ENCODE results near the gene EPB42.
"Not testable (repeated sequence)": the region's sequence is repeated elsewhere in the genome, so short reads cannot be mapped to it uniquely, and the experiment has no call there.

EPB42 gene

GRCh38 chr15:43241100-43241499 lies 20.3 kb upstream of the EPB42 start:
- DNase-seq (ENCODE audit: low read depth in 2 of 2): no peak

DNA sequence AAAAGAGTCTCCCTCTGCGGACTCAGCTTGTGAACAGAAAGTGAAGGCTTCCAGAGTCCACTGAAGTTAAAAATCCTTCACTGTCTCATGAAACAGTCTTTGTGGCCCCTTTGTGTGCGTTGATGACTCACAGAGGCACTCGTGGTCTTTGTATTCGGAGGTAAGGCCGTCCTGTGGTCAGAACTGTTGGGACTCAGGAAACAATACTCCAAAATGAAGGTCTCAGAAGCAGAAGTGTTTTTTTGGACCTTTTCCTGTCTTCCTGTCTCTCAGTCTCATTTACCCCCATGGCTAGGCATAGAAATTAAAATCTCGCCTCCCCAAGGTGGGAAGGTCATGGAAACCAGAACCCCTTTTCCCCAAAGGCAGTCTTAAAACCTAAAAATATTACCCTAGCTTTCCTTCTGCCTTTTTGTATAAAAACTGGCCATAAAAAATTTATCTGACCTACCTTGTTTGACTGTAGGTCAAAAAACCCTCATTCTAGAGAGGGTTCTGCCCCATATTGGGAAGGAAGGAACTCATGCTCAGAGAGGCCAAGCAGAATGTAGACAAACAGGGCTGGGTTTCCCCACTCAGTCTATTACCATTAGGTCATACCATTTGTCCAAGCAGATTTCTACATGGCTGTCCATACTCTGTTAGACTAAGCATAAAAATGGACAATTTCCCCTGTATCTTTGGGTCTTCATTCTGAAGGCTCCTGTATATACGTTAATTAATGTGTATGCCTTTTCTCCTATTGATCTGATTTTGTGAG lies 19.1 kb upstream of the EPB42 start:
- no peak for DNase-seq (ENCODE audit: low read depth in 2 of 2)

- DNase-seq (ENCODE audit: low read depth in 2 of 2): no peak
Observed at GRCh38 chr15:43238671-43239131, 17.9 kb upstream of the EPB42 start.

GRCh38 chr15:43237842-43238470 lies 17.1 kb upstream of the EPB42 start:
- no peak for DNase-seq (ENCODE audit: low read depth in 2 of 2)

DNA sequence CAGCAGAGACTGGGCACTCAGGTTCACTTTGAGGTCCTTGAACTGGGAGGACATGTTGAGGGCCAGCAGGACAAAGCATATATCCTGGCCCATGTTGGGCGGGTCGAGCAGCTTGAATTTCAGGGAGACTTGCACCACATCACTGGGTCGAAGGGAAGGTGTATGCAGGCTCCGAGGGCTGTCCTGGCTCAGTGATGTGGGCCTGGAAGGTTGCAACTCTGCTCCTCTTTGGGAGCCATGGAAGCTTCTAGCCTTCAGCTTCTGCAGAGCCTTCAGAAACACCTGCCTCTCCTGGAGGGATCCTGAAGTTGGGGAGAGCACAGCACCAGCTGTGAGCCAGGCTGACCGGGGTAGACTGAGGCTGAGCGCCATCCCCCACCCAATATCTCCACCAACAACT lies 14.7 kb upstream of the EPB42 start:
- no peak for DNase-seq (ENCODE audit: low read depth in 2 of 2)

- no peak for DNase-seq (ENCODE audit: low read depth in 2 of 2)
Observed at GRCh38 chr15:43232289-43232874, 11.6 kb upstream of the EPB42 start.

- DNase-seq (ENCODE audit: low read depth in 2 of 2): no peak
Observed at GRCh38 chr15:43230640-43231115, 9.9 kb upstream of the EPB42 start.

DNA sequence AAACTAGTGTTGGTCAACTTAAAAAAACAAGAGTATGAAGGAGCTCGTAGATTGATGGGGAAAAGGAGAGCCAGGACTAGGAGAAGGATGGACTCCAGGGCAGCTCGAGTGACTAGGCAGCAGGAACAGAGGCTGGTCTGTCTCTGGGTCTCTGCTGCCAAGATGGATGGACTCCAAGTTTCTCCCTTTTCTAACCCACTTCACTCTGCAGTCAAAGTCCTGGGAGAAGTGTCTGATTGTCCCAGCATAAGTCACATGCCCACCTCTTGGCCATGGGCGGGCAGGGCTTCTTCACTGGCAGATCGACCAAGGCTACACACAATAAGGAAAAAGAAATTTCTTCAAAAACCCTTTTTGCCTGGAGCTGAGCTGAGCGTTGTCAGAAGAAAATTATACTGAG lies 9.2 kb upstream of the EPB42 start:
- DNase-seq (ENCODE audit: low read depth in 2 of 2): no peak

GRCh38 chr15:43226436-43227305 lies 5.9 kb upstream of the EPB42 start:
- no peak for DNase-seq (ENCODE audit: low read depth in 2 of 2)

DNA sequence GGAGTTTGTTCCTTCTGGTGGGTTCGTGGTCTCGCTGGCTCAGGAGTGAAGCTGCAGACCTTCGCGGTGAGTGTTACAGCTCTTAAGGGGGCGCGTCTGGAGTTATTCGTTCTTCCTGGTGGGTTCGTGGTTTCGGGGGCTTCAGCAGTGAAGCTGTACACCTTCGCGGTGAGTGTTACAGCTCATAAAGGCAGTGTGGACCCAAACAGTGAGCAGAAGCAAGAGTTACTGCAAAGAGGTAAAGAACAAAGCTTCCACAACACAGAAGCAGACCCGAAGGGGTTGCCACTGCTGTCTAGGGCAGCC lies 5.1 kb upstream of the EPB42 start:
- DNase-seq (ENCODE audit: low read depth in 2 of 2): not testable (repeated sequence)

- DNase-seq (ENCODE audit: low read depth in 2 of 2): peak in 1 of 2 donors; percentile 29
Observed at GRCh38 chr15:43225201-43225949, 4.6 kb upstream of the EPB42 start.

DNA sequence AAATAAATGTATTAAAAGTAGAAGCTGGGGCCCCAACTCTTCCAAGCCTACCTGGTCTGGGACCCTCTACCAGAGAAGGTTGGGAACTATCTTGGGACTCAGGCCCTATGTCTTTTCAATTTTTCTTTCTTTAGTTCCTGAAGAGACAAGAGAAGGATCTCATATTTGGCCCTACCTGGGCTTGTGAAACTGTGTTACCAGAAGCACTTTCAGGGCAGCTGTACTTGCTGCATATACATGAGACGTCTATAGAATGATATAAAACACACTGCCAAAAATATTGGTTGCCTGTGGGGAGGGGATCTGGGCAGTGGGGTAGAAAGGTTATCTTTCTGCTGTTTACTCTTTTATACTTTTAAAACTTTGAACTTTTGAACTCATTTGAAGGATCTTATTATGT lies 604 bp upstream of the EPB42 start:
- no peak for DNase-seq (ENCODE audit: low read depth in 2 of 2)

DNA sequence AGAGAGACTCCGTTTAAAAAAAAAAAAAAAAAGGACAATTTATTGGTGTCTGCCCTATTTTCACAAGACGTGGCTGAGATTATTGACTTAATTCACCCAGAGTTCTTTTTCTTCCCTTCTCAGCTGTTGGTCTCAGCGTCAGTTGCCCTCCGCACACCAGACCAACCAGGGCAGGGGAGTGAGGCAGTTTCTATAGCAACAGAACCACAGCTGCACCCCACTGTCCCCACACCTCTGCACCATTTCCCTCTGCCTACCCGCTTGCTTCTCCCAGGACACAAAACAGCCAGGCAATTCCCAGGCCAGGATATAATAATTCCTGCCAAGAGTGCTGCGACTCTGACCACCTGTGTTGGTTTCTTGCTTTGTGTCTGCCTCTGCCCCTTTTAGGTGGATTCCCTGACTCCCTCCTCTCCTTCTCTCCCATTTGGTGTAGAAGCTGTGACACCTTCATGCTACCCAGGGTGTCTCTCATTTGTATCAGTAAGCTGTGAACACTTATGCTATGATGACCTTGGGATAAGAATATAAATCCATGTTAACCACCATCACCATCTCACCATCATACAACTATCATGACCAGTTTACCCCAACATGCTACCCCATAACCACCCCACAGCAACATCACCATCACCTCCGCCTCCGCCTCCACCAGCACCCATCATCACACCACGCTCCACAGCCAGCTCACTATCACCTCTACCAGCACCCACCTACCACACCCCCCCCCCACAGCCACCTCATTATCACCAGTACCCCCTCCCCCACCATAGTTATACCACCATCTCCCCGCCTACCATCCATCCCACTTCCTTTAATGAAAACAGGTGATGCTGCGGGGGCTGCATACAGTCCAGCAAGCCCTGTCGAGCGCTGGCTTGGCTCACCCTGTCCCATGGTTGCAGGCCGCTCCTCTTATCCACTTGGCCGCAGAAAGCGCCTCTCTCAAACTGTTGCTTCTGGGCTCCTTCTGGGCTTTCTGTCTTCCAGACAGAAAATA lies 589 bp downstream of the EPB42 start:
- DNase-seq (ENCODE audit: low read depth in 2 of 2): no peak

- DNase-seq (ENCODE audit: low read depth in 2 of 2): no peak
Observed at GRCh38 chr15:43218908-43219706, 1.7 kb downstream of the EPB42 start.

- DNase-seq (ENCODE audit: low read depth in 2 of 2): no peak
Observed at GRCh38 chr15:43215961-43216360, 4.9 kb downstream of the EPB42 start.

GRCh38 chr15:43214592-43215295 lies 6.1 kb downstream of the EPB42 start:
- no peak for DNase-seq (ENCODE audit: low read depth in 2 of 2)

- DNase-seq (ENCODE audit: low read depth in 2 of 2): no peak
Observed at GRCh38 chr15:43214169-43214568, 6.6 kb downstream of the EPB42 start.

DNA sequence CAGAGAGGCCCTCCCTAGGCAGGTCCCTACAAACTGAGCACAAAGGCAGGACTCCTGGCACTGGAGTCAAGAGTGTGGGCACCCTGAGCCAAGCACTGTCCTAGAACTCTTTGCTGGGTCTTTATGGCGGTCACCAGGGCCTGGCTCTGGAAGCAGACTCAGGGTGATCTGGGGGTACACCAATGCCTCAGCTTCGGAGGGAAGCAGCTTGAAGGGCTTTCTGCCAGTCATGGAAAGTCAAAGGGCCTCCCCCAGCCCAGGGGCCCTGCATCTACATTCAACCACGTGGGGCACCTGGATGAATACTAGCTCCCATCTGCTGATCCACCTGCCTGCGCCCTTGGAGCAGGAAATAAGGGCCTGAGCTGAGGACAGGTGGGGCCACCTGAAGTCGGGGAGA lies 7.4 kb downstream of the EPB42 start:
- DNase-seq (ENCODE audit: low read depth in 2 of 2): no peak

GRCh38 chr15:43212951-43213350 lies 7.9 kb downstream of the EPB42 start:
- no peak for DNase-seq (ENCODE audit: low read depth in 2 of 2)

All from stimulated activated CD8-positive, alpha-beta memory T cell treated with anti-CD3 and anti-CD28 coated beads, Interleukin-15, amount 100 ng/mL, for 48 hours (primary cell).